HG02840 (cell line): ENCODE measurements around the gene RPL19.

ENCODE experiments used
- ATAC-seq: cut with Tn5 transposase; IDR thresholded peaks from one replicate; pipeline ENCODE4 v1.9.1; 2021; ENCODE audit warnings: mild to moderate bottlenecking, moderate library complexity, moderate number of reproducible peaks; ENCODE audit not compliant: unreplicated experiment, low FRiP score

Gene RPL19

GRCh38 chr17:39196808-39197291 lies 3.2 kb upstream of the RPL19 start:
- no peak for ATAC-seq

GRCh38 chr17:39197380-39198185 lies 2.5 kb upstream of the RPL19 start, which contains the start of gene CACNB1:
Gene CACNB1 (minus strand): TSS chr17:39197669. CDS start chr17:39197495, 174 bp downstream.
- no peak for ATAC-seq

GRCh38 chr17:39198186-39198566 lies 1.9 kb upstream of the RPL19 start:
- ATAC-seq = no peak

GRCh38 chr17:39199820-39200069 lies 338 bp upstream of the RPL19 start:
- peak; percentile 73 for ATAC-seq

GRCh38 chr17:39200957-39201510 lies 951 bp downstream of the RPL19 start:
- ATAC-seq = no peak

- ATAC-seq = no peak
Observed at GRCh38 chr17:39204245-39204644, 4.2 kb downstream of the RPL19 start.

GRCh38 chr17:39205112-39205526 lies 5.0 kb downstream of the RPL19 start:
- no peak for ATAC-seq

GRCh38 chr17:39208136-39208535 lies 8.1 kb downstream of the RPL19 start:
- ATAC-seq = no peak

GRCh38 chr17:39208893-39209292 lies 8.8 kb downstream of the RPL19 start:
- no peak for ATAC-seq

GRCh38 chr17:39209317-39210092 lies 9.4 kb downstream of the RPL19 start:
- ATAC-seq = no peak

- no peak for ATAC-seq
Observed at GRCh38 chr17:39210093-39210434, 10.0 kb downstream of the RPL19 start.

GRCh38 chr17:39212195-39212810 lies 12.2 kb downstream of the RPL19 start:
- ATAC-seq = no peak

GRCh38 chr17:39212841-39213480 lies 12.9 kb downstream of the RPL19 start:
- no peak for ATAC-seq

GRCh38 chr17:39213852-39214251 lies 13.8 kb downstream of the RPL19 start:
- no peak for ATAC-seq

- ATAC-seq = no peak
Observed at GRCh38 chr17:39217734-39218369, 17.8 kb downstream of the RPL19 start.

- no peak for ATAC-seq
Observed at GRCh38 chr17:39218906-39219305, 18.8 kb downstream of the RPL19 start.

GRCh38 chr17:39219647-39220154 lies 19.6 kb downstream of the RPL19 start:
- ATAC-seq = no peak

- no peak for ATAC-seq
Observed at GRCh38 chr17:39221572-39221971, 21.5 kb downstream of the RPL19 start.

- ATAC-seq = no peak
Observed at GRCh38 chr17:39222151-39222550, 22.1 kb downstream of the RPL19 start.
